RCC 7860 (cell line): ENCODE data around the gene ADAT3.
A peak's percentile ranks its signal among the peaks of the same experiment; 100 is the strongest.
"Not testable (repeated sequence)": the region's sequence is repeated elsewhere in the genome, so short reads cannot be mapped to it uniquely, and the experiment has no call there.

Source experiments
- DNase-seq: peaks from one replicate; pipeline ENCODE4 v3.0.0-alpha.2; 2015; ENCODE audit warnings: low spot score
- FAIRE-seq: peaks from 2 replicates; lab custom pipeline; 2012; peaks lifted over from hg19 to GRCh38; lab: Jason Lieb, UNC

The ADAT3 gene

DNA sequence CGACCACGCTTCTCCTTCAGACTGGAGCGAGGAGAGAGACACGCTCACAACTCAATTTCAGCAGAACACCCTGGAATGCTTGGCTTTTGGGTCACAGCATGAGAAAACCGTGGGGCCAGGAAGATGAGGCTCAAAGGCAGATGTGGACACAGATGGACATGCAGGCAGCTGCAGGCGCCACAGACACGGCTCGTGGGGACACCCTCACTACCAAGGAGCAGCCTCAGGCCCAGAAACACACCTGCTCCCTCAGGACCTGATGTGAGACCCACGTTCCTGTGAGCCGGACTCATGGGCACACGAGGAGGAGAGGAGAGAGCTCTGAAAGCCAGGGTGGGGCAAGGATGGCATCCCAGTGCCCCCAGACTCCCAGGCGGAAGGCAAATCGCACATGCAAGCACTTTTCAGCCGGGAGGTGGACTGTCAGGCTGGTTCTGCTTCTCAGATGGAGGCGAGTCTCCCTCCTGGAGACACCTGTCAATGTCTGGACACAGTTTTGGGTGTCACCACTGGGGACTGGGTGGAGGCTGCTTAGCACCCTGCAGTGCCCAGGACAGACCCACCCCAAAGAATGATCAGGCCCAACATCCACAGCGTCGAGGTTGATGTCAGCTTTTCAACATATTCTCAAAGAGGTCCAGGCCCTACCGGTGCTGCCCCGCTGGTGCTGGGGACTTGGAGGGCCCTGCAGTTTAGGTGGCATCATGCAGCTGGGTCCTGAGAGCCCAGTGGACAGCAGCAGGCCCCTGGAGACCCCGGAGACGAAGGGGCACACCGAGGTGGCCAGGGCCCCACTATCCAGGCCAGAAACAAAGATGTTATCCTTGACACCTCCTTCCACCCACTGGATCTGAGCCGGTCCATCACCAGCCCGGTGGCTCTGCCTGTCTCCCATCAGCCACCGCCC lies 22.2 kb upstream of the ADAT3 start:
- FAIRE-seq, result no peak
- DNase-seq, result no peak

DNA sequence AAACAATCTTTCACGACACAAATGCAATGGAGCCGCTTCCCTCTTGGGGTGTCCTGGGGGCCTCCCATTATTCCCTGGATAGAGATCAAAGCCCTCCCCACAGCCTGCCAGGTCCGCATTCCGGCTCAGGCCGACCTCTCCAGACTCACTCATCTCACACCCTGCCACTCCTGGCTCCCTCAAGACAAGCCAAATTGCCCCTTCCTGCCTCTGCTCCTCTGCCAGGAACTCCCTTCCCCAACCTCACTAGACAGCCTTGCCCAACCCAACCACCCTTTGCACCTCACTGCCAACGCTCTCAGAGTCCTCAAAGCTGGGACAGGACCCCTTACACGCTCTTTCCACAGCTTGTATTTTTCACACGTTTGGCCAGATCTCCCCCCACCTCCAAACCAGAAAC lies 21.4 kb upstream of the ADAT3 start:
- FAIRE-seq (no peak), DNase-seq (no peak)

DNA sequence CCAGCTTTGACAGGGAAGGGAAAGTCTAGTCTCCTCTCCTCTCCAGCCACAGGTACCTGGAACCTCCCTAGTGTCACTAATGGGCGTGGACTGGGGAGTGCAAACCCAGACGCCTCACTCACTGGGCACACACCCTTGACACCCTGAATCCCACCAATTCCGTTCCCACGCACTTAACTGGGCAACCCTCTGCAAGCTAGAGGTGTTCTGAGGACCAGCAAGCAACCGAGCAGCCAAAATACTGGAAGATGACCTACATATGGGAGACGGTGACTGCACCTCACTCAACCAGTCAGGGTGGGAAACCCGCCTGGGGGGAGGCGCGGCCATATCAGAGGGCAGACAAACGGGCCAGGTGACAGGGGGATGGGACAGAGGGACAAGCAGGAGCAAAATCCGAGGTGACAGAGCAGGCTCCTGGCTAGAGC lies 20.9 kb upstream of the ADAT3 start:
- no peak for FAIRE-seq
- no peak for DNase-seq

DNA sequence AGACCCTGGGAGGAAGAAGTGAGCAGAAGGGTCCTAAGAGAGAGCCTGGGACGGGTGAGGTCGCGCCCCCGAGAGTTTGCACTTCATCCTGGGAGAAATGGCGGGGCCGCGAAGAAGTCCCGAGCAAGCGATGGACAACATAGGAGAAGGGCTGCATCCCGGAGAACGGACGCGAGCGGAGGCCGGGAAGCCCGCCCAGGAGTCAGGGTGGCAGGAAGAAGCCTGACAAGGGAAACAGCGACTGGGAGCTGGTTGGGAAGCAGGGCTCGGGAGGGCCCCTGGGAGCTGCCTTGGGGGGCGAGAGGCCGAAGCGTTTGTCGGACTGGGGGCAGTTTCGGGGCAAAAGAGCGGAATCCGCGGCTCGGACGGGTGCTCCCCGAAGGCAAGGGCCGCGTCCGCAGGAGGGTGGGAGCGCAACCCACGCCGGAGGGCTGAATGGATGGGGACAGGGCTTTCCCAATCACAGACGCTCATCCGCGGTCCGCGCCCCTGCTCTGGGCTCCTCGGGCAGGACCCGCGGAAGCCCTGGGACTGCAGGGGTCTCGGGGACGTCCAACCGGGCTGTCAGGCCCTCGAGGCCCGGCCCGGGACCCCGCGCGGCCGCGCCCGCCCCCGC lies 20.4 kb upstream of the ADAT3 start:
- no peak for FAIRE-seq
- DNase-seq, result peak; percentile 39

DNA sequence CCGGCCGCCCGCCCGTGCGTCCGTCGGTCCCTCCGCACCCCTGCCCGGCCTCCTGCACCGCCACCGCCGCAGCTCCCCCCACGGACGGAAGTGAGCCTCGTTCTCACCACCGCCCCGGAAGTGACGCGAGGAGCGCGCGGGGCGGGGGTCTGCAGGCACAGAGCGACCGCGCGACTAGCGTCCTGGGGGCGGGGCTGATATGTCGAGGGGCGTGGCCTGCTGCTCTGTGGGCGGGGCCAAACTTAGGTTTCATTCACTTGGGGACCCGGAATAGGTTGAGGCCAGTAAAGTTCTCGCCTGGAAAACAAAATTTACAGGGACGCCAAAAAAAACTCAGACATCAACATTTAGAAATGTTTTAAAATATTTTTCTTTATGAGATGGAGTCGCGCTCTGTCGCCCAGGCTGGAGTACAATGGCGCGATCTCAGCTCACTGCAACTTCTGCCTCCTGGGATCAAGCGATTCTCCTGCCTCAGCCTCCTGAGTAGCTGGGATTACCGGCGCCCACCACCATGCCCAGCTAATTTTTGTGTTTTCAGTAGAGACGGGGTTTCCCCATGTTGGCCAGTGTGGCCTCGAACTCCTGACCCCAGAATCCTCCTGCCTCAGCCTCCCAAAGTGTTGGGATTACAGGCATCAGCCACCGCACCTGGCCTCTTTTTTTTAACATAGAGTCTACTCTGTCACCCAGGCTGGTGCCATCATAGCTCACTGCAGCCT lies 19.6 kb upstream of the ADAT3 start, which contains the start of gene ABHD17A:
ABHD17A (minus strand) TSS at position 99 of the 722 bp plus-strand sequence. CDS start 3,930 bp downstream, outside the sequence.
- DNase-seq (peak; percentile 79), FAIRE-seq (peak; percentile 75)

DNA sequence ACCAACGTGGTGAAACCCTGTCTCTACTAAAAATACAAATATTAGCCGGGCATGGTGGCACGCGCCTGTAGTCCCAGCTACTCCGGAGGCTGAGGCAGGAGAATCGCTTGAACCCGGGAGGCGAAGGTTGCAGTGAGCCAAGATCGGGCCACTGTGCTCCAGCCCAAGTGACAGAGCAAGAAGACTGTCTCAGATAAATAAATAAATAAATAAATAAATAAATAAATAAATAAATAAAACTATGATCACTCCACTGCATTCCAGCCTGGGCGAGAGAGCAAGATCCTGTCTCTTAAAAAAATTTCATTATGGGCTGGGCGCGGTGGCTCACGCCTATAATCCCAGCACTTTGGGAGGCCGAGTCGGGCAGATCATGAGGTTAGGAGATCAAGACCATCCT lies 18.8 kb upstream of the ADAT3 start:
- FAIRE-seq, DNase-seq: not testable (repeated sequence)

DNA sequence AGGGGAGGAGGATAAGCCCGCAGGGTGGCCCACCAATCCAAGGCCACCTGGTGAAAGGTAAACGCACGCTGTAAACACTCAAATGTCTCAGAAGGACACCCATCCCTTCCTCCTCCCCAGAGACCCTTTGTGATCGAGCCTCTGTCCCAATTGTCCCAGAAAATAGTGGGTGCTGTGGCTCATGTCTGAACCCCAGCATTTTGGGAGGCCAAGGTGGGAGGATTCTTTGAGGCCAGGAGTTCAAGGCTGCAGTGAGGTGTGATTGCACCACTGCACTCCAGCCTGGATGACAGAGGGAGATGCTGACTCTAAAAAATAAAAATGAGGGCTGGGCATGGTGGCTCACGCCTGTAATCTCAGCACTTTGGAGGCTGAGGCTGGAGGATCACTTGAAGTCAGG lies 16.8 kb upstream of the ADAT3 start:
- no peak for DNase-seq
- FAIRE-seq, result no peak

DNA sequence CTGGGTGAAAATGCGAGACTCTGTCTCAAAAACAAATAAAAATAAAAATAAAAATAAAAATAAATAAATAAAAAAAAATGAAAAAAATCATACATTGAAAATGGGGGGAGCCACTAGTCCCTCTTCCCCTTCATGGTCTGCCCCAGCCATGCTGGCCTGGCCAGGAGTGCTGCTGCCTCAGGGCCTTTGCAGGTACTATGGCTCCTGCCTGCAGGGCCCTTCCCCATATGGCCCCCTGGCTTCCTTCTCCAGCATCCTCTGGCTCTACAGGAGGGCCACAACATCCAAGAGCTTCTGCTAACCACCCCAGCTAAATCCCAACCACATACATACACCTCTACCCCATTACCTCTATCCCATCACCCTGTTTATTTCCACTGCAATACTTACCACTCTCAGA lies 15.3 kb upstream of the ADAT3 start:
- DNase-seq, result no peak
- FAIRE-seq, result no peak

DNA sequence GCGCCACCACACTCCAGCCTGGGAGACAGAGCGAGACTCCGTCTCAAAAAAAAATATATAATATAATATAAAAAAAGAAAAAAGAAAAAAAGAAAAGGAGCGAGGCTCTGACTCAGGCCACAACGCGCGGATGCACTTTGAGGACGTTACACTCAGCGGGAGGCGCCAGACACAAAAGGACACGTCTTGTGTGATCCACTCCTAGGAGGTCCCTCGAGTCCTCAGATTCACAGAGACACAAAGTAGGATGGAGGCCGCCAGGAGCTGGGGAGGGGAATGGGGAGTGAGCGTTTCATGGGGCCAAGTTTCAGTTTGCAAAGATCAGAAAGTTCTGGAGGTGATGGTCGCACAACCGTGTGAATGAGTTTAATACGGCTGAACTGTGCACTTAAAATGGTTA lies 11.4 kb upstream of the ADAT3 start:
- FAIRE-seq (no peak), DNase-seq (no peak)

DNA sequence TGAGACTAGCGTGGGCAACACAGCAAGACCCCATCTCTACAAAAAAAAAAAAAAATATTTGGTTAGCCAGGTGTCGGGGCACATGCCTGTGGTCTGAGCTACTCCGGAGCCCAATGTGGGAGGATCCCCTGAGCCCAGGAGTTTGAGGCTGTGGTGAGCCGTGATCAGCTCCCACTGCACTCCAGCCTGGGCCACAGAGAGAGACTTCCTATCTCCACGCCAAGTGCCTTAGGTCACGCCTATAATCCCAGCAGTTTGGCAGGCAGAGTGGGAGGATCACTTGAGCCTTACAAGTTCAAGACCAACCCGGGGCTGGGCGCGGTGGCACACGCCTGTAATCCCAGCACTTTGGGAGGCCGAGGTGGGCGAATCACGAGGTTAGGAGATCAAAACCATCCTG lies 8.7 kb upstream of the ADAT3 start:
- DNase-seq (no peak), FAIRE-seq (no peak)

DNA sequence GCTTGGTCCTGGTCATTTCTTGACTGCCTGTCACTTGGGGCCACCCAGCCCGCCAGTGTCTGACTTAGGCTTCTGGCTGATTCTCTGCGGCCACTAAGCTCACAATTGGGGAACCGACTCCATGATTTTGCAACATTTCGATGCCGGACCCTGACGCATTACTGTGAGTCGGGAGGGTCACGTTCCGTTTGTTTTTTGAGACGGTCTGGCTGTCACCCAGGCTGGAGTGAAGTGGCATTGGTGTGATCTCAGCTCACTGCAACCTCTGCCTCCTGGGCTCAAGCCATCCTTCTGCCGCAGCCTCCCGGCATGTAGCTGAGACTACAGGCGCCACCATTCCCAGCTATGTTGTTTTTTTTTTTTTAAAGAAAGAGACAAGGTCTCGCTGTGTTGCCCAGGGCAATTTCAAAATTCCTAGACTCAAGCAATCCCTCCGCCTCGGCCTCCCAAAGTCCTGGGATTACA lies 3.2 kb upstream of the ADAT3 start:
- DNase-seq (no peak), FAIRE-seq (no peak)

DNA sequence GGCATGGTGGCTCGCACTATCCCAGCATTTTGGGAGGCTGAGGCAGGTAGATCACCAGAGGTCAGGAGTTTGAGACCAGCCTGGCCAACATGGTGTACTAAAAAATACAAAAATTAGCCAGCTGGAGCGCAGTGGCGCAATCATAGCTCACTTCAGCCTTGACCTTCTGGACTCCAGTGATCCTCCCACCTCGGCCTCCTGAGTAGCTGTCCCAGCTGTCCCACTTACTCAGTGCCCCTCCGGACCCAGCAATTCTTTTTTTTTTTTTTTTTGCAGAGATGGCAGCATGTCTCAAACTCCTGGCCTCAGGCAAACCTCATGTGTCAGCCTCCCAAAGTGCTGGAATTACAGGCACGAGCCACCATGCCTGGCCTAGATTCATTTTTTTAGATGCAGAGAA lies 2.3 kb upstream of the ADAT3 start:
- FAIRE-seq (no peak), DNase-seq (no peak)

DNA sequence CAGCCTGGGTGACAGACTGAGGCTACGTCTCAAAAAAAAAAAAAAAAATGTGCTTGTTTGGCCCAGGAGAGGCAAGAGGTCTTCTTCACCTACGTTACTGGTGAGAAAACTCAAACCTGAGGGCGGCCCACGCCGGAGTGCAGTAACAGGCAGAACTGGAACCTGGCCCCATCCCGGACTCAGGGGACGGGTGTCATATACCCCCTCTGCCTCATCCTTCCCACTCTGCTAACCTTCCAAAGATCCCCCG lies 414 bp upstream of the ADAT3 start:
- no peak for DNase-seq
- FAIRE-seq, result no peak

DNA sequence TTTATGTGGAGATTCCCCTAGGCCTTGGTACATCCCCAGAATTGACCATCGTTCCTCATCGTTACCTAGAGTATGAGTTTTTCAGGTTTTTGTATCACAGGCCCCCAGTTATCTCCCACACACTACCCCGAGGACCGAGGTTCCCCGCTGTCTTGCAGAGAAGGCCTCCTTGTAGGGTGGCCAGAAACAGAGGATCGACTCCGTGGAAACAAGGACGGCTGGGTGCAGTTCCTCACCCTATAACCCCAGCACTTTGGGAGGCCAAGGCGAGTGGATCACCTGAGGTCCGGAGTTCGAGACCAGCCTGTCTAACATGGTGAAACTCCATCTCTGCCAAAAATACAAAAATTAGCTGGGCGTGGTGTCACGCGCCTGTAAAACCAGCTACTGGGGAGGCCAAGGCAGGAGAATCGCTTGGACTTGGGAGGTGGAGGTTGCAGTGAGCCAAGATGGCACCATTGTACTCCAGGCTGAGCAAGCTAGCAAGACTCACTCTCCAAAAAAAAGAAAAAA lies 720 bp downstream of the ADAT3 start:
- FAIRE-seq, result no peak

DNA sequence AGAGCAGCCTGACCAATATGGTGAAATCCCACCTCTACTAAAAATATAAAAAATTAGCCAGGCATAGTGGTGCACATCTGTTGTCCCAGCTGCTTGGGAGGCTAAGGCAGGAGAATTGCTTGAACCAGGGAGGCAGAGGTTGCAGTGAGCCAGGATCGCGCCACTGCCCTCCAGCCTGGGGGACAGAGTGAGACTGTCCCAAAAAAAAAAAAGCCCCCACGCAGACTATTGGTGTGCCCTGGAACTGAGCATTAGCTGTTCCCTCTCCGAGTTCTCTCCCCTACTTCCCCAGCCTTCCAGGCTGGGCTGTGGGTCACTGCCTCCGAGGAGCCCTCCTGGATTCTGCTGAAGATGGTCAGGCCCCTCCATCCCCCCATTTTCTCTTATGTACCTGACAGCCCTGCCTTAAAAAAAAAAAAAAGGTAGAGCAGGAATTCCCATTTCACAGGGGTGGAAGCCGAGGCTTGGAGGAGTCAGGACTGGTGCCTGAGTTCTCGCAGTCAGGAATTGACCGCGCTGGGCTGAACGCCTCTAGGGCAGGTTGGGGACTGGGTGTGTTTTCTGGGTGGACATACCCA lies 1.9 kb downstream of the ADAT3 start:
- no peak for FAIRE-seq
- DNase-seq, result no peak

More for the DNA sequence above, 720 bp downstream of the ADAT3 start:
- DNase-seq, result no peak

DNA sequence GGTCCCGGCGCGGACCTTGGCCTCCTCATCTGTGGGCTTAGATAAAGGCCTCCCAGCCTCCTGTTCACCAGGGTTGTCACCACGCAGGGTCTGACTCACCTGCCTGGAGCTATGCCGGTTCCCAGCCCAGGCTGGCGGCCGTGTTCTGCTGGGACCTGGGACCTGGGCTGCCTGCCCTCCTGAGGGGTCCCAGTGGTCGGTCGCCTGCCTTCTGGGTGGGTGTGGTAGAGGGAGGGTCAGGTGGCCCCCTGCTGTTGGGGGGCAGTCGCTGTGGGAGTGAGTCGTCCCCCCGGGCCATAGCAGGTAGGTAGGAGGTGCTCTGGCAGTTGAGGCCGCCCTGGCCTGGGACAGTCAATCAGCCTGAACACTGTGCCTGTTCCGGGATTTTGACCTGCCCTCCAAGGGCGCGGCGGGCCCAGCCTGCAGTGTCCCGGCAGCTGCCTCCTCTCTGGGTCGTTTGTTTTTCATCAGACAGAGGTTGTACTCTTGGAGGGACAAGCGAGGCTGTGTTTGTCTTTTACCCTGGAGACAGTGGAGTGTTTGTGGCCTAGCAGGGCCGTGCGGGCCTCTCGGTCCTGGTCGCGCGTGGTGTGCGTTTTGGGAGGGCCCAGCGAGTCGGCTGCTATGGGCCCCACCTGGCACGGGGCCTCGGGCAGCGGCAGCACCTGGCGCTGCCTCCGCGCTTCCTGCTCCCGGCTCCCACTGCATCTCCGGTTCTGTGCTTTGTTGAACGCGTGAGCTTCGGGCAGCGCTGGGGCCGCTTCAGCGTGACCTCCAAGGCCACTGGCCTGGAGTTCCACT lies 2.6 kb downstream of the ADAT3 start:
- no peak for DNase-seq
- FAIRE-seq, result no peak

DNA sequence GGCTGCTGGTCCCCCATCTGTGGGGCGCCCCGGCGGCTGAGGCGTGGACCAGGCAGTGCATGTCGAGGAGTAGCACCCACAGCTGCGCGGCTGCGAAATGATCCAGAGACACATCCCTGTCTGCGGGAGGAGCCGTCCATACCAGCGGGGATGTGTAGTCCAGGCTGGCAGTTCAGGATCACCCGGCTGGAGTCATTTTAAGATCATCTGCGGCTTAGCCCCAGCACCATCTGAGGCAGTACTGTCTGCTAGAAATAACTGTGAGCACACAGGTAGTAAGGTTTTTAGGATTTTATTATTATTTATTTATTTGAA lies 3.1 kb downstream of the ADAT3 start:
- DNase-seq (no peak), FAIRE-seq (no peak)

DNA sequence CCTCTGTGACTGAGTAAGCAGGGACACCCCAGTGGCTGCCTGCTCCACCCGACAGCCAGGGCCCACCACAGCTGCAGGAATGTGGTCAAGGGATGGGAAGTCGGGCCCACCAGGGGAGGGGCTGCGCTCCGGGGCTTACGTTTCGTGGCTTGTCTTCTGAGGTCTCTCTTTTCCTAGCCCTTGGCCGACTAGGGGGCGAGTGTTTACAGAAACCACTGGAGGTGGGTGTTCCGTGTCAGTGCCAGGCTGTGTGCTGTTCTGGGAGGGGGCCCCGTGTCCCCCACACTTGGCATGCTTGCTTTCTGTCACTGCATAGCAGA lies 4.5 kb downstream of the ADAT3 start:
- FAIRE-seq, result no peak
- no peak for DNase-seq

DNA sequence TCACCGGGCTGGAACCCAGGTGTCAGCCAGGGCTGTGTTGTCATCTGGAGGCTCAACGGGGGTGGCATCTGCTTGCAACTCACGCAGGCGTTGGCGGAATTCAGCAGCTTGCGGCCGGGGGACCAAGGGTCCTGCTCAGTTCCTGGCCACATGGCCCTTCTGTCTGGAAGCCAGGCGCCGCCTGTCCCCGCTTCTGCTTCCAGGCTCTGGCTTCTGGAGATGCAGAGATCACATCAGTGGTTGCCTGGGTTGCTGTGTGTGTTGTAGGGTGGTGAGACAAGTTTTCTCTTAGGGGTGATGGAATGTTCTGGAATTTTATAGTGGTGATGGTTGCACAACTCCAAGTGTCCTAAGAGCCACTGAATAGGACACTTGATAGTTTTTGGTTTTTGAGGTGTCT lies 5.0 kb downstream of the ADAT3 start:
- DNase-seq (no peak), FAIRE-seq (no peak)

DNA sequence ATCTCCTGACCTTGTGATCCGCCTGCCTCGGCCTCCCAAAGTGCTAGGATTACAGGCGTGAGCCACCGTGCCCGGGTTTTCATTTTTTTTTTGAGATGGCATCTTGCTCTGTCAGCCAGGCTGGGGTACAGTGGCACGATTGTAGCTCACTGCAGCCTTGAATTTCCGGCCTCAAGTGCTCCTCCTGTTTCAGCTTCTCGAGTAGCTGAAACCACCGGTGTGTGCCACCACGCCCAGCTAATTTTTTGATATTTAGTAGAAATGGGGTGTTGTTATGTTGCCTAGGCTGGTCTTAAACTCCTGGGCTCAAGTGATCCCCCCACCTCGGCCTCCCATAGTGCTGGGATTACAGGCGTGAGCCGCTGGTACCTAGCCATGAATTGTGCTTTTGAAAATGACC lies 5.9 kb downstream of the ADAT3 start:
- FAIRE-seq, result no peak
- DNase-seq, result no peak

DNA sequence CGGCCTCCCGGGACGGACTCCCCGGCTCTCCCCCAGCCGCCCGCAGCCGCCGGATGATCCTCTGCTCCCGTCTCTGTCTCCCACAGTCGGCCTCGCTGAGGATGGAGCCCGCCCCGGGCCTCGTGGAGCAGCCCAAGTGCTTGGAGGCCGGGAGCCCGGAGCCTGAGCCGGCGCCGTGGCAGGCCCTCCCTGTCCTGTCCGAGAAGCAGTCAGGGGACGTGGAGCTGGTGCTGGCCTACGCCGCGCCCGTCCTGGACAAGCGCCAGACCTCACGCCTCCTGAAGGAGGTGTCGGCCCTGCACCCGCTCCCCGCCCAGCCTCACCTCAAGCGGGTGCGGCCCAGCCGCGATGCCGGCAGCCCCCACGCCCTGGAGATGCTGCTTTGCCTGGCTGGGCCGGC lies 6.8 kb downstream of the ADAT3 start:
- no peak for DNase-seq
- FAIRE-seq, result no peak
